Raji (cell line): ENCODE results near the gene GTF2IRD1.

Experiments
- POLR2A ChIP-seq: IDR thresholded peaks from 2 replicates; pipeline ENCODE4 v1.6.1; 2011; ENCODE audit warnings: low read depth, low read length, control low read depth; ENCODE audit not compliant: insufficient read depth

GTF2IRD1 gene

GRCh38 chr7:74430961-74431466 lies 22.7 kb upstream of the GTF2IRD1 start:
- no peak for TF ChIP-seq POLR2A

- TF ChIP-seq POLR2A = no peak
Measured at GRCh38 chr7:74438327-74438726, 15.4 kb upstream of the GTF2IRD1 start.

GRCh38 chr7:74439541-74439940 lies 14.2 kb upstream of the GTF2IRD1 start:
- no peak for TF ChIP-seq POLR2A

- TF ChIP-seq POLR2A = no peak
Measured at GRCh38 chr7:74441801-74442200, 11.9 kb upstream of the GTF2IRD1 start.

- no peak for TF ChIP-seq POLR2A
Measured at GRCh38 chr7:74443543-74444247, 10.0 kb upstream of the GTF2IRD1 start.

- no peak for TF ChIP-seq POLR2A
Measured at GRCh38 chr7:74449144-74449543, 4.6 kb upstream of the GTF2IRD1 start.

- no peak for TF ChIP-seq POLR2A
Measured at GRCh38 chr7:74449809-74450397, 3.8 kb upstream of the GTF2IRD1 start.

- TF ChIP-seq POLR2A = no peak
Measured at GRCh38 chr7:74452748-74453321, 871 bp upstream of the GTF2IRD1 start.

GRCh38 chr7:74454021-74454924 lies 567 bp downstream of the GTF2IRD1 start:
- no peak for TF ChIP-seq POLR2A

GRCh38 chr7:74454925-74455288 lies 1.2 kb downstream of the GTF2IRD1 start:
- TF ChIP-seq POLR2A = no peak

GRCh38 chr7:74455291-74455804 lies 1.6 kb downstream of the GTF2IRD1 start:
- TF ChIP-seq POLR2A = no peak

GRCh38 chr7:74455928-74456327 lies 2.2 kb downstream of the GTF2IRD1 start:
- TF ChIP-seq POLR2A = no peak

GRCh38 chr7:74457007-74457406 lies 3.3 kb downstream of the GTF2IRD1 start:
- TF ChIP-seq POLR2A = no peak

GRCh38 chr7:74461970-74462706 lies 8.4 kb downstream of the GTF2IRD1 start:
- TF ChIP-seq POLR2A = no peak
